Measurements from ENCODE around the gene CFAP119.

Gene CFAP119

DNA sequence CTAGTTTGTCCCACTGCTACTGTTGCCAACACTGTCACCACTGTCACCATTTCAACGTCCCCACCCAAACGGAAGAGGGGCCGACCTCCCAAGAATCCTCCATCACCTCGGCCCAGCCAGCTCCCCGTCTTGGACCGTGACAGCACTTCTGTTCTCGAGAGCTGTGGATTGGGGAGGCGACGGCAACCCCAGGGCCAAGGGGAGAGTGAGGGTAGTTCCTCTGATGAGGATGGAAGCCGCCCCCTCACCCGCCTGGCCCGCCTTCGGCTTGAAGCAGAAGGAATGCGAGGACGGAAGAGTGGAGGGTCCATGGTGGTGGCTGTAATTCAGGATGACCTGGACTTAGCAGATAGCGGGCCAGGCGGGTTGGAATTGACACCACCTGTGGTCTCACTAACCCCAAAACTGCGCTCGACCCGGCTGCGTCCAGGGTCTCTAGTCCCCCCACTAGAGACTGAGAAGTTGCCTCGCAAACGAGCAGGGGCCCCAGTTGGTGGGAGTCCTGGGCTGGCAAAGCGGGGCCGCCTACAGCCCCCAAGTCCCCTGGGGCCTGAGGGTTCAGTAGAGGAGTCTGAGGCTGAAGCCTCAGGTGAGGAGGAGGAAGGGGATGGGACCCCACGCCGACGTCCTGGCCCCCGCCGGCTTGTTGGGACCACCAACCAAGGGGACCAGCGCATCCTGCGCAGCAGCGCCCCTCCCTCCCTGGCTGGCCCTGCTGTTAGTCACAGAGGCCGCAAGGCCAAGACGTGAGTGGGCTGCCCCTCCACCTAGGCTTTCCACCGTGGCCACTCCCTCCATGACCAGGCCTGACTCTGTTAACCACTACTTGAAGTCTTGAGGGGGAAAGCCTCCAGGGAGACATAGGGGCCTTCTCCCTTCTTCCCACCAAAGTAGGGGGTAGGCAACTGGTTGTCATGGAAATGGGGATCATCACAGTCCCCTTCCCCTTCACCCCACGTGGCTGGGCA is 22.6 kb downstream of the CFAP119 start:
- no peak for DNase-seq

DNA sequence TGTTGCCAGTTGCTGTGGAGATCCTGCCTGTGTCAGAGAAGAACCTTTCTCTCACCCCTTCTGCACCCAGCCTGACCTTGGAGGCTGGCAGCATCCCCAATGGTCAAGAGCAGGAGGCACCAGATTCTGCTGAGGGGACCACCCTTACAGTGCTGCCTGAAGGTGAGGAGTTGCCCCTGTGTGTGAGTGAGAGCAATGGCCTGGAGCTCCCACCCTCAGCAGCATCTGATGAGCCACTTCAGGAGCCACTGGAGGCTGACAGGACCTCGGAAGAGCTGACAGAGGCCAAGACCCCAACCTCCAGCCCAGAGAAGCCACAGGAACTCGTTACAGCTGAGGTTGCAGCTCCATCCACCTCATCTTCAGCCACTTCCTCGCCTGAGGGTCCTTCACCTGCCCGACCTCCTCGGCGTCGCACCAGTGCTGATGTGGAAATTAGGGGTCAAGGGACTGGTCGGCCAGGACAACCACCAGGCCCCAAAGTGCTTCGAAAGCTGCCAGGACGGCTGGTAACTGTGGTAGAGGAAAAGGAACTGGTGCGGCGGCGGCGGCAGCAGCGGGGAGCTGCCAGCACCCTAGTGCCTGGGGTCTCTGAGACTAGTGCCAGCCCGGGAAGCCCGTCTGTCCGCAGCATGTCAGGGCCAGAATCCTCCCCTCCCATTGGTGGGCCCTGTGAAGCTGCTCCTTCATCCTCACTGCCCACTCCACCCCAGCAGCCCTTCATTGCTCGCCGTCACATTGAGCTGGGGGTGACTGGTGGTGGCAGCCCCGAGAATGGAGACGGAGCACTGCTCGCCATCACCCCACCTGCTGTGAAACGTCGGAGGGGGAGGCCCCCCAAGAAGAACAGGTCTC is 23.8 kb downstream of the CFAP119 start:
- DNase-seq: no peak

DNA sequence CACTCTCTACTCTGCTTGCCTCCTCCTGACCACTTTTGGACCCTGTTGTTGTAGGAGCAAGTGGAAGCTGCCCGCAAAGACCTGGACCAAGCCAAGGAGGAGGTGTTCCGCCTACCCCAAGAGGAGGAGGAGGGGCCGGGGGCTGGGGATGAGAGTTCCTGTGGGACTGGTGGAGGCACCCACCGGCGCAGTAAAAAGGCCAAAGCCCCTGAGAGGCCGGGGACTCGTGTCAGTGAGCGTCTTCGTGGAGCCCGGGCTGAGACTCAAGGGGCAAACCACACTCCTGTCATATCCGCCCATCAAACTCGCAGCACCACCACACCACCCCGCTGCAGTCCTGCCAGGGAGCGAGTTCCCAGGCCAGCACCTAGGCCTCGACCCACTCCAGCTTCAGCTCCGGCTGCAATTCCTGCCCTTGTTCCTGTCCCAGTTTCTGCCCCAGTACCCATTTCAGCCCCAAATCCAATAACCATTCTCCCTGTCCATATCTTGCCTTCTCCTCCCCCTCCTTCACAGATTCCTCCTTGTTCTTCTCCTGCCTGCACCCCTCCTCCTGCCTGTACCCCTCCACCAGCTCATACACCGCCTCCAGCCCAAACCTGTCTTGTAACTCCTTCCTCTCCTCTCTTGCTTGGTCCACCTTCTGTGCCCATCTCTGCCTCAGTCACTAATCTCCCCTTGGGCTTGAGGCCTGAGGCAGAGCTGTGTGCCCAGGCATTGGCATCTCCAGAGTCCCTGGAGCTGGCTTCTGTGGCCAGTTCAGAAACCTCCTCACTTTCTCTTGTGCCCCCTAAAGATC is 24.7 kb downstream of the CFAP119 start:
- no peak for DNase-seq

DNA sequence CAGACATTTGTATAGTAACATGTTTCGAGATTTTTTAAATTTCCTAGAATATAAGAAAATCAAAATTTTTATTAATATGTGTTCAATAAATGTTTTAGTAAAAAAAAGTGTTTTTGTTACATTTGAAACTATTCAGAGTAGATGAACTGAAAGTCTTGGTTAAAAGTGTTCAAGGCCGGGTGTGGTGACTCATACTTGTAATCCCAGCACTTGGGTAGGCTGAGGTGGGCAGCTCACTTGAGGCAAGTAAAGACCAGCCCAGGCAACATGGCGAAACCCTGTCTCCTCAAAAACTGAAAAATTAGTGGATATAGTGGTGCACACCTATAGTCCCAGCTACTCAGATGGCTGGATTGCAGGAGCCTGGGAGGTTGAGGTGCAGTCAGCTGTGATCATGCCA is 30.5 kb downstream of the CFAP119 start:
- DNase-seq: no peak

DNA sequence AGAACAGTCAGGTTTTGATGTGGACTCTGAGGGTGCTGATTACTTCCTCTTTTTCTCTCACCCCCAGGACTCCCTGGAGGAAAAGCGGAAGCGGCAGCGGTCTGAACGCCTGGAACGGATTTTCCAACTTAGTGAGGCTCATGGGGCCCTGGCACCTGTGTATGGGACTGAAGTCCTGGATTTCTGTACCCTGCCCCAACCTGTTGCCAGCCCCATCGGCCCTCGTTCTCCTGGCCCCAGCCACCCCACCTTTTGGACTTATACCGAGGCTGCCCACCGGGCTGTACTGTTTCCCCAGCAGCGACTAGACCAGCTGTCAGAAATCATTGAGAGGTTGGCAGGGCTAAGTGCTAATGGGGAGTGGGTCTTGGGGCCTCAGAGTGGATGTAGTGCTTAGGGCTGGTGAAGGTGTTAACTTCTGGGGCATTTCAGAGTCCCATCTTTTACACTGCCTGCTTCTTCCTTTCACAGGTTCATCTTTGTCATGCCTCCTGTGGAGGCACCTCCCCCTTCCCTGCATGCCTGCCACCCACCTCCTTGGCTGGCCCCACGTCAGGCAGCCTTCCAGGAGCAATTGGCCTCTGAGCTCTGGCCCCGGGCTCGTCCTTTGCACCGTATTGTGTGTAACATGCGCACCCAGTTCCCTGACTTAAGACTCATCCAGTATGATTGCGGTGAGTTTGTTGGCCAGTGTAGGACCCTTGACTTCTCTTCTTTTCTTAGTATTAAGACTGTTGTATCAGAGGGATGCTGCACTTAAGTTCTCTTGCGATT is 32.8 kb downstream of the CFAP119 start:
- DNase-seq: no peak

DNA sequence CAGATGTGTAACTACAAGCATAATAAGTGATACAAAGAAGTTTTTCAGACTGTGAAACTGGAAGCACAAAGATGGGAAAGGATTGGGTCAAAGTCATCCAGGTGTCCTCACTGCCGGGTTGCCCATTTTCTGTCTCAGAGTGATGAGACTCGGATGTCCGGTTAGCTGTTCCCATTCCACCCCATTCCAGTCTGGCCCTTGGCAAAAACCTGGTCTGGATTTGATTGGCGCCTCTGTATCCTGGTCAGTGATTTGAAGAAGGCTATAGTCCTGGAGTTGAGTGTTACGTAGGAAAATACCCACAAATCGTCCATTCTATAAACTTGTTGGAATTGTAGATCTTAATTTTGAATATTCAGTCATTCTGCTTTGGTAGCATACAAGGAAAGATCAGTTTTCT is 33.5 kb downstream of the CFAP119 start:
- no peak for DNase-seq

DNA sequence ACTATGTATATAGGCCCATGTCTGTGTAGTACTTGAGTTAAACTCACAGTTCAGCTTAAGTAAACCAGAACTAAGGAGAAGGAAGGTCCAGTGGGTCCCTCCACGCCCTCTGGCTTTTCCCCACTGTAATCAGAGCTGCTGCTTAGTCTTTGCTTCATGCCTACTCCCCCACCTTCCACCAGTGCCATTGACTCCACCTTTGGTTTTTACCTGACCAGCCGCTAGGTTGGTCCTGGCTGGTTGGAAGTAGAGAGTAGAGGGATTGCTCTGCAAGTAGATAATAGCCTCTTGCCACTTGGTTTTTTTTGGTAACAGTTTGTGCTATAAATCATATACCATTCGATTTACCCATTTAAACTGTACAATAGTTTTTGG is 36.5 kb downstream of the CFAP119 start:
- no peak for DNase-seq

DNA sequence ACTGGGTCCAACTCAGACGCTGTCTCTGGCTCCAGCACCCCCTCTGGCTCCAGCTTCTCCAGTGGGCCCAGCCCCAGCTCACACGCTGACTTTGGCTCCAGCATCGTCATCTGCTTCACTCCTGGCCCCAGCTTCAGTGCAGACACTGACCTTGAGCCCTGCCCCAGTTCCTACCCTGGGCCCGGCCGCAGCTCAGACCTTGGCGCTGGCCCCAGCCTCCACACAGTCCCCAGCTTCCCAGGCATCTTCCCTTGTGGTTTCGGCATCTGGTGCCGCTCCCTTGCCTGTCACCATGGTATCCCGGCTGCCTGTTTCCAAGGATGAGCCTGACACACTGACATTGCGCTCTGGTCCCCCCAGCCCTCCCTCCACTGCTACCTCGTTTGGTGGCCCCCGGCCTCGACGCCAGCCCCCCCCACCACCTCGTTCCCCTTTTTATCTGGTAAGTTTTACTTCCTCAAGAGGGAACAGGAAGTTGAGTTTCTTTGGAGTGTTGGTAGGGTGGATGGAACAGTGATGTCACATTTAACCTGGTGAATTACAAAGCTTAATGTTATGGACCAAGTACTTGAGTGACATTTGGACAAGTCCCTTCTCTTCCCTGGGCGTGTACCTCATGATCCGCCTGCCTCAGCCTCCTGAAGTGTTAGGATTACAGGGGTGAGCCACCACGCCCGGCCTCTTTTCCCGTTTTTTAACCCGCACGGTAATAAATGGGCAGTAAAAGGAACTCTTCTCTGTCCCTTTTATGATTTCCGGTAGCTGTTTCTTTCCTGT is 37.0 kb downstream of the CFAP119 start:
- no peak for DNase-seq

DNA sequence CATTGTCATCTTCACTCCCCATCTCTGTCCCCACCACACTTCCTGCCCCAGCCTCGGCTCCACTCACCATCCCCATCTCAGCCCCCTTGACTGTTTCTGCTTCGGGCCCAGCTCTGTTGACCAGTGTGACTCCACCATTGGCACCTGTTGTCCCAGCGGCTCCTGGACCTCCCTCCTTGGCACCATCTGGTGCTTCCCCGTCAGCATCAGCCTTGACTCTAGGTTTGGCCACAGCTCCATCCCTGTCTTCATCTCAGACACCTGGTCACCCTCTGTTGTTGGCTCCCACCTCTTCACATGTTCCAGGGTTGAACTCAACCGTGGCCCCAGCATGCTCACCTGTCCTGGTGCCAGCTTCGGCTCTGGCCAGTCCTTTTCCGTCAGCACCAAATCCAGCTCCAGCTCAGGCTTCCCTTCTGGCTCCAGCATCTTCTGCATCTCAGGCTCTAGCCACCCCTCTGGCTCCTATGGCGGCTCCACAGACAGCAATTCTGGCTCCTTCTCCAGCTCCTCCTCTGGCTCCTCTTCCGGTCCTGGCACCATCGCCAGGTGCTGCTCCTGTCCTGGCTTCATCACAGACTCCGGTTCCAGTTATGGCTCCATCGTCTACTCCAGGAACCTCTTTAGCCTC is 38.0 kb downstream of the CFAP119 start:
- no peak for DNase-seq

DNA sequence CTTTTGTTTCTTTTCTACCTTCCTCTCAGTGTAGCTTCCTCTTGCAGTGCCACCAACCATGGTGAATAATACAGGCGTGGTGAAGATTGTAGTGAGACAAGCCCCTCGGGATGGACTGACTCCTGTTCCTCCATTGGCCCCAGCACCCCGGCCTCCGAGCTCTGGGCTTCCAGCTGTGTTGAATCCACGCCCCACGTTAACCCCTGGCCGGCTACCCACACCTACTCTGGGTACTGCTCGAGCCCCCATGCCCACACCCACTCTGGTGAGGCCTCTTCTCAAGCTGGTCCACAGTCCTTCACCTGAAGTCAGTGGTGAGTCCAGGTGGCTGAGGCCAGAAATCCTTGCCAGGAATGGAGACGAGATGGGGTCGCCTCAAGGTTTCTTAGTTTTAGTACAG is 38.9 kb downstream of the CFAP119 start:
- no peak for DNase-seq

DNA sequence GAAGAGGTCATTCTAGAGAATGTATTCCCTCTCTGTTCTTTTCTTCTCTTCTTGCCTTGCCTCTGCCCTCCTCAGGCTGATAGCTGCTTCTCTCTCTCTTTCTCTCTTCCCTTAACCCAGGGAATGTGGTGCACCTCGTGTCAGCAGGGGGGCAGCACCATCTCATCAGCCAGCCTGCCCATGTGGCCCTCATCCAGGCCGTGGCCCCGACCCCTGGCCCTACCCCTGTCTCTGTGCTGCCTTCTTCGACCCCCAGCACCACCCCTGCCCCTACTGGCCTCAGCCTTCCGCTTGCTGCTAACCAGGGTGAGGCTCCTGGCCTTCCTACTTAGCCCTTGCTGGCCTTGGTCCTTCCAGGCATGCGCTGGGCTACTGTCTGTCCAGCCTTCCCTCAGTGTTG is 39.4 kb downstream of the CFAP119 start:
- DNase-seq: no peak

DNA sequence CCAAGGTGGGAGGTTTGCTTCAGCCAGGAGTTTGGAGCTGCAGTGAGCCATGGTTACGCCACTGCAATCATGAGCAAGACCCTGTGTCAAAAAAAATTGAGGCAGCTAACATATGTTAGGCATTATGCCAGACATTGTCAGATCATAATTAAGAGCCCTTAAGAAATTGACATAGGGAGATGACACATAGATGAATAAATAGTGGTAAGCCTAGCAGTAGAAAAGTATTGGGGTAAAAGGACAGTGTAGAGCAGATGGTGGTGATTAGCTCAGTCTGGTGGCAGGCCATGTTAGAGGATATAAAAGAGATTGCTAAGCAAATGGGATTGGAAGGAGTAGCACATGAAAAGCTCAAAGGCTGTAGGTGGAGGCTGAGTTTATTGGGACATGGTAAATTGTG is 40.3 kb downstream of the CFAP119 start:
- DNase-seq: no peak

DNA sequence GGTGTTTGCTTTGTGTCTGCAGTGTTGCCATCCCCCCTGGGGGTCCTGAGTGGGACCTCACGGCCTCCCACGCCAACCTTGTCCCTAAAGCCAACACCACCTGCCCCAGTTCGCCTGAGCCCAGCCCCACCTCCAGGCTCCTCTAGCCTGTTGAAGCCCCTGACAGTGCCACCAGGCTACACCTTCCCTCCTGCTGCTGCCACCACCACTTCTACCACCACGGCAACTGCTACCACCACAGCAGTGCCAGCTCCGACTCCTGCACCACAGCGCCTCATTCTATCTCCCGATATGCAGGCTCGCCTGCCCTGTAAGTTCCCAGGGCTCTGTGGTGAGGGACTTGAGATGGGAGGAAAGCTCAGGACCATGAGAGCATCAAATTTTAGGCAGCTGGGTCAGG is 40.7 kb downstream of the CFAP119 start:
- no peak for DNase-seq

DNA sequence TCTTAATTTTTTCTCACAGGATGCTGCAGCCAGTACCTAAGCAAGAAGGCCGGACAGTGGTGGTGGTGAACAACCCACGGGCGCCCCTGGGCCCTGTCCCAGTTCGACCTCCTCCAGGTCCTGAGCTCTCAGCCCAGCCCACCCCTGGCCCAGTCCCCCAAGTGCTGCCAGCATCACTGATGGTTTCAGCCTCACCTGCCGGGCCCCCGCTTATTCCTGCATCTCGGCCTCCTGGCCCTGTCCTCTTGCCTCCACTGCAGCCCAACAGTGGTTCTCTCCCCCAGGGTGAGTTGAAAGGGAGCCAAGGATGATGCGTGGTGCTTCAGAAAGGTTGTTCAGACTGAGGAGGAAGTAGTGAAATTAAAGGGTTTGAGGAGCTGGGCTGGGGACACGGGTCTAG is 41.2 kb downstream of the CFAP119 start:
- DNase-seq: no peak

DNA sequence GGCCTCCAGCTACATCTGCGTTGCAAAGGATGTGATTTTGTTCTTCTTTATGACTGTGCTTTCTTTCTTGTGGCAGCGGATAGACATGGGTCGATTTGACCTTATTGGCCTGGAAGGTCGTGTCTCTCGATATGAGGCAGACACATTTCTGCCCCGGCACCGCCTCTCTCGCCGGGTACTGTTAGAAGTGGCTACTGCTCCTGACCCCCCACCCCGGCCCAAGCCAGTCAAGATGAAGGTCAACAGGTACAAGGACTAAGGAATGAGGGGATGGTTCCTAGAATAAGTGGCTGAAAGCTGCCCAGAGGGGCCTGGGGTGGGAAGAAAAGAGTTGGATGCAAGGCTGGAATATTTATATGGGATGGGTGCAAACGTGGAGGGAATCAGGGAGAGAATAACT is 41.8 kb downstream of the CFAP119 start:
- no peak for DNase-seq

DNA sequence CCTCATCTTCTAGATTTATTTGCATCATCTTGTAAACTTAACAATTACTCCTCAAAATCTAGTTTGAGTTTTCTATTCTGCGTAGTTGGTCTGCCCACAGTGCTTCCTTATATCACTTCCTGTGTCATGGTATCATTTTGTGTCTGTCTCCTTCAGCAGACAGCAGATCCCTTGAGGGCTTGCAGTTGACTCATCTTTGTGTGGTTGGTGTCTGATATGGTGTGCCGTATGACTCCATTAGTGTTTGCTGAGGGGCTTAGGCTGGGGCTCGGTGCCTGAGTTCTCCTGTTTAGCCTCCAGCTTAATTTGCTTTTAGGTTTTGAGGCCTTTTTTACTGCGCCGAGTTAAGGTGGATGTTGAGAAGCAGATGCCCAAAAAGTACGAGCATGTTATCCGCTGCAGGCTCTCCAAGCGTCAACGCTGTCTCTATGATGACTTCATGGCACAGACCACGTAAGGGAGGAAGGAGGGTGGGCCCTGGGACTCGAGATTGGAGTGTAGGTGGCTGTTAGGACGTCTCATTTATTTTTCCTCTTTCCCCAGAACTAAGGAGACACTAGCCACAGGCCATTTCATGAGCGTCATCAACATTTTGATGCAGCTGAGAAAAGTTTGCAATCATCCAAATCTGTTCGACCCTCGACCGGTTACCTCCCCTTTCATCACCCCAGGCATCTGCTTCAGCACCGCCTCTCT is 46.0 kb downstream of the CFAP119 start:
- DNase-seq: no peak

DNA sequence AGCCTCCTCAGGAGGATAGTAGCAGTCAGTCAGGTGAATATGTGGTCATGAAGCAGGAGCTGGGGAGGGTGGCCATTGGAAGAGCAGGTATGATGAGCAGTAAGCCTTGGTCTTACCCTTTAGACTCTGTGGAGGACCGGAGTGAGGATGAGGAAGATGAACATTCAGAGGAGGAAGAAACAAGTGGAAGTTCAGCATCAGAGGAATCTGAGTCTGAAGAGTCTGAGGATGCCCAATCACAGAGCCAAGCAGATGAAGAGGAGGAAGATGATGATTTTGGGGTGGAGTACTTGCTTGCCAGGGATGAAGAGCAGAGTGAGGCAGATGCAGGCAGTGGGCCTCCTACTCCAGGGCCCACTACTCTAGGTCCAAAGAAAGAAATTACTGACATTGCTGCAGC is 50.1 kb downstream of the CFAP119 start:
- no peak for DNase-seq

DNA sequence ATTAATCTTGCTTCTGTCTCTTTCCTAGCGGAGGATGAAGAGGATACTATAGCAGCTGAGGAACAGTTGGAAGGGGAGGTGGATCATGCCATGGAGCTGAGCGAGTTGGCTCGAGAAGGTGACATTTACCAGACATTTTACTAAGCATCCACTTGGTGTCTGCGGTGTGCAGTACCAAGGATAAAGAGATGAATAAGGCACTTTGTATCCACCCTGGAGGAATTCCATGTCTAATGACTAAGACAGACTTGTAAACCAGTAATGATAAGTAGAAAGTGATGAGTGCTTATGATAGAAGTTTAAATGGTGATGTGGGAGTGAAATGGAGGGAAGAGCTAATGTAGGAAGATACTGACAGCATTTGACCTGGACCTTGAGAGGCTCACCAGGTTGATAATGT is 50.9 kb downstream of the CFAP119 start:
- no peak for DNase-seq

Measured in NCI-H1105 treated with DMSO at 0.1 percent for 48 hours (cell line).